T-helper 9 cell (primary cell): Measurements from ENCODE around the gene ANGPTL2.

Experiments
- DNase-seq: peaks from one replicate; pipeline ENCODE4 v3.0.0-alpha.2; 2020

Gene ANGPTL2

DNA sequence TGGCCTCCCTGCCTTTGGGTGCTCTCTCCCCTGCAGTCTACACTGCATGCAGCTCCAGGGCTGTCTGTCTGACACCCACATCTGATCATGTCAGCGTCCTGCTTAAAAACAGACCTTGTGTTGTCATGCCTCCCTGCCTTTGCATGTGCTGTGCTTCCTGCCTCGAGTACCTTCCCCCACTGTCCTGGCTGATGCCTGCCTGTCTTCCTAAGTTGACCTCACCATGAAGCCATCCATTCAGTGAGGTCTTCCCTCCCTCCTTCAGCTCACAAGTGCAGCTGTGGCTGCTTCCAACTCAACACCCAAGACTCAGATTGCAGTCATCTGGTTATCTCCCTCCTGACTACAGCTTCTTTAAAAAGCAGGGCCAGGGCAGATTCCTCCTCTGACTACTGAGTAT lies 5.5 kb downstream of the ANGPTL2 start:
- DNase-seq, result no peak

DNA sequence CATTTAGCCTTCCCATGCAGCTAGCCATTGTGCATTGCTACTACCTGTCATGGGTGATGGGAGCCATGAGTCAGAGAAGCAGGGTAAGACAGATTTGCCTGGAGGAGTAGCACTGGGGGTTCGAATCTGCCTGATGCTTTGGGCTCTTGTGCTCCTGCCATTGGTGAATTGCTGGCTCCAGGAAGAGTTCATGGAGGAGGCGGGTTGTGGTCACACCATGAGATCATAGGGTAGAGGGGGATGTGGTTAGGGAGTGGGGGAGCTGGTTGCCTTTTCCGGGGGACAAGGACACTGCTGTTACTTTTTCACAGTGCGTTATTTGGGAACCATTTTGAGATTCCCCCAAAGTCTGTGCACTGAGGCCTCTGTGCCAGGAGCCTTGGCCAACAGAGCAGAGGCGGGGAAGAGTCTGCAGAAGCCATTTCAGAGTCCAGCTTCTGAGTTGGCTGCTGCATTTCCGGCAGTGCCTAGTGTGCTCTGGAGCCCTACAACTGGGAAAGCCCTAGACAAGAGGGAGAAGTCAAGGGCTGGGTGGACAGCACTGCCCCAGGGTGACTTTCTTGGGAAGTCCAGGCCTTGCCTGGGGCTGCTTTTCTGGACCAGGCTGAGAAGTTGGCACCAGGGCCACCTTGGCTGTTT lies 6.2 kb downstream of the ANGPTL2 start:
- DNase-seq, result no peak

DNA sequence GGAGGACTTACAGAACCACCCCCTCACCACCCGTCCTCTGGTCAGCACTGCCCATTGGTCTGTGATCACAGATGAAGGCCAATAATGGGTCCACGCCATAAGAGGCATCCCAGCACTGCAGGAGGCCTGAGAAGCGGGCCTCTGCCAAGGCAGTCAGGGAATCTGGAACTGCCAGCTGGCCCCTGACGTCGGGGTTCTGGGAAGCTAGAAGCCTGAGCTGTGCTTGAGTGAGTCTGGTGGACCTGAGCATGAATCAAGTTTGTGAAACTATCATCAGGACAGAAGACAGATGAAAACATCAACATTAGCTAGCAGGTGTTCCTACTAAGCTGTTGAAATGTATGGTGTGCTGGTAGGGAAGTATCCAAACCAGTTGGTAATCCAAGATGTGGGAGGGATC lies 7.8 kb downstream of the ANGPTL2 start:
- DNase-seq, result no peak

DNA sequence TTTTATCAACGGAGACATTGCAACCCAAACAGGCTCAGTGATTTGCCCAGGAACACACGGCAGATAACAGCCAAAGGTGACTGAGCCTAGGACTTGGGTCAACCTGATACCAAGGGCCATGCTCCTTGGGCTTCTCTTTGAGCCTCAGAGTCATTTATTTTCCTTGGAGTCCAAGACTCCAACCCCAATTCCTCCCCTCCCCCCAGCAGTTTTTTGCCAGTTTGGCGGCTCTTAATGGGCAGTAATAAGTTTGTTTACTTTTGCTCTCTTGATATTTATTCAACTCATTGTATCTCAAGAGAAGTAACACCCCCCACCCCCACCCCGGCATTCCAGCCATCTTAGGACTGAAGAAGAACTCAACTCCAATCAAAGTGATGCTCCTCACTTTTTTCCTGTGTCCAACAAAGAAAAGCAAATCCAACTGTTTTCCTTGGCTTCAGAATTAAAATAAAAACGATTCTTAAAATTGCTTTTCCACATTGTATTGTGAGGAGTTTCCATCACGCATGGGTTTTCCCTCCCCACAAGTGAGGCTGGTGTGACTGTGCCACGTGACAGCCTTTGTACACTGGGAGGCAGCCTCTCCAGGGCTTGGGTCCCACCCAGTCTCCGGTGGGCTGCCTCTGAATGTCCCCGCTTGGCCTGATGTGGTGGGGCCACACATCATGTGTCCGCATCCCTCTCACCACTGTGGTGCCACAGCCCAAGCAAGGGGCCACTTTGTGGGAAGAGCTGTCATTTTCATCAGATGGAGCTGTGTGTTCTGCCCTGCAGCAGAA lies 9.1 kb downstream of the ANGPTL2 start:
- DNase-seq, result no peak

DNA sequence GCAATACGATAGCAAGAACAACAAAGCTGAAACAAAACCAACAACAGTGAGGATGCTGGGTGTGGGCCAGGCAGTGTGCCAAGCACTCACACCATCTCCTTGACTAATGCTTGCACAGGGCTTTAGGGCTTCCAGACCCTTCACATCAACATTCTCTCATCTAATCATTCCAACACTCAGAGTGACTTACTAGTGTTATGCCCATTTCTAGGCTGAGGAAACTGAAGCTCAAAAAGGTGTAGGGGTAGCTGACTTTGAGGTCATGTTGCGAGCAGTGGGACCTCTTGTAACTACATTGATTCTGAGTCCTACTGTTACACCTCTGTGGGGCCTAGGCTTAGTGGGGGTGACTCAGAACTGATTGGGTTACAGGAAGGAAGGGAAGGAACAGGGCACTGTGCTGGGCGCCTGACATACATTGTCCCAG lies 9.7 kb downstream of the ANGPTL2 start:
- DNase-seq, result no peak

DNA sequence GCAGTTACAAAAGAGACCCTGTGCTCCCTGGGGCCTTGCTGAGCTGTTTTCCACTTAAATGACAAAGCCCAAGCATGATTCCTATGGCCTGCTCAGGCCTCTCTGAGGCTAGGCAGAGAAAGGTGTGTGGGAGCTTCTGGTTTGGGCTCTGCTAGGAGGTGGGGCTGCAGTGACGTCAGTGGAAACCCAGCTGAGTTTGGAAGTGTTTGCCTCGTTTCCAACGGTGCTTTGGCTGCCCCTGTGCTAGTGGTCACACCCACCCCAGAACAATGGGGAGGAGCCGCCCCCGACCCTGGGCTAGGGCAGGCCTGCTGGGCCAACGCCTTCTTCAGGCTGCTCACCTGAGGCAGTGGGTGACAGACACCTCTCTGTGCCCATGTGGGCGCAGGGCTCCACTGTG lies 10.4 kb downstream of the ANGPTL2 start:
- no peak for DNase-seq

DNA sequence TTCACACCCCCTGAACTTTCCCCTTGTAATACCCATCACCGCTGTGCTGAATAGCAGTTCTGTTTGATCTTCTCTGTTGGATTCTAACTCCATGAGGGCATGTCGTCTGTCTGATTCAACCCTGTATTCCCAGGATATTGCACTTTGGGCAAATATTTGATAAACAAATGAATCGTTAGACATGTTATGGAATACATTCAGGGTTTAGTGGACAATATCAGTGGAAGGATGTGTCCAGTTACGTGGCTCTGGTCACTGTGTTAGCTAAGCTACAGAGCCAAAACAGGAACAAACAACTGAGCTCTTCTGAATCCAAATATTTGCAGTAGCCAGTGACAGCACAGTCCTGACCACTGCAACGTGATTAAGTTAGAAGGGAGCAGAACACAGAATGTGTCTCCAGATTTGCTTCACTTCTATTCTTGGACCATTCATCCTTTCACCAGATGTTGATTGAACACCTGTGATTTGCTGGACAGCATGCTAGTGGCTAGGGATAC lies 13.2 kb downstream of the ANGPTL2 start:
- DNase-seq, result no peak

DNA sequence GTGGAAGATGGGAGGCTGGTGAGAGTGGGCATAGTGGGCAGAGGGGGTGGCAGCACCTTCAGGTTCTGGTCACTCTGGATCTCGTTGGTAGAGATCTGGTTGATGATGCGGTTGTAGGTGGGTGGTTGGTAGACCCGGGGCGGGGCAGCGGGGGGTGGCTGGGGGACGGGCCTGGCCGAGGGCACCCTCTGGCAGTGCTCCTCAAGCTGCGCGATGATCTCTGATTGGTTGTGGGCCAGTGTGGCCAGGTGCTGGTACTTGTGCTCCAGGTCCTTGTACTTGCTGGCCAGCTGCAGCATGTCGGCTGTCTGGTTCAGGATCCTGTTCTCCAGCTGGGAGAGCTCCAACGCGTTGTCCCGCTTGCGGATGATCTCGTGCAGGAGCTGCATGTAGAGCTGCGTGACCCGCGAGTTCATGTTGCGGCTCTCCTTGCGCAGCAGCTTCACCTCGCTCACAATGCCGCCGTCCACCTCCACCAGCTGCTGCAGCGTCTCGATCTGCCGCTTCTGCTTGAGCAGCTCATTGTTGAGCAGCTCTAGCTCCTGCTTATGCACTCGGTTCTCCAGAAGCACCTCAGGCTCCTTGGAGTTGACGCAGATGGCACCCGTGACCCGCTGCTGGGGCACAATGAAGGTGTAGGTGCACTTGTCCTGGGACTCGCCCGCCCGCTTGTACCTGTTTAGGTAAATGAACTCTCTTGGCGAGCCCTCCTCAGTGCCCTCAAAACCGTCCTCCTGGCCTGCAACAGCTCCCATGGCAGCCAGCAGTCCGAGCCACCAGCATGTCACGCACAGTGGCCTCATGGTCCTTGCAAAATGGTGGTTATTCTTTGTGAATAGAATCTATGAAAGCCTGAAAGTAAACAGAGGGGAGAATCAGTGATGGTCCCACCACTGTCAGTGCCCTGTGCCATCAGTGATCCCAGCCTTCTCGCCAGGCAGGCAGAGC lies 14.2 kb downstream of the ANGPTL2 start:
- DNase-seq, result no peak

DNA sequence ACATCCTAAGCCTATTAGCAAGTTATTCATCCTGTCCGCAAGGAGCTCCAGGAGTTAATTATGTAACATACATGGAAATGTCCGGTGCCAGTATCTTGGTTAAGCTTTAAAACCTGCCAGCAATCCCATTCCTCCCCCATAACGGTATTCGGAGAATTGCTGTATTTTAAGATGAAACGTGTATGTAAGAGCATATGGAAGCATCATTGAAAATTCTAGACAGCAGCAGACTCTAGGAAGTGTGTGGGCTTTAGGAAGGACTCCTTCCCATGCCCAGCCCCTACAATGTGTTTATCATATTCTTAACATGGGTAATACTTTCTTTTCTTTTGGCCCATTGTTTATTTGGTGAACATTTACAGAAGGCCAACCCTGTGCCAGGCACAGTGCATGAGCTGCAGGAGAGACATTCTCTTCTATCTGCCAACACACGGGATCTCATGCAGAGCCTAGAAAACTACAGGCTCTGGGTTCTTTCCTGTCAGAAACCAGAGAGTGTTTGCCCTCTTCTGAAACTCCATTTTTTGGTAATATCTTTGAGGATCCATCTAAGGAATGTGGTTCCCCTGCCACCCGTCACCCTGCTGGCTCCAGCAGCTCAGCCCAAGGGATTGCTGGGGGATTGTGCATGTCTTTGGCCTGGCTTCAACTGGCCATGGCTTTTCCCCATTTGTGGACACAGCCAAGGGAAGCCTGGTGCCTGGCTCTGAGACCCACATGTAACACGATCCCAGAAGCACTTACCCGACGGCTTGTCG lies 15.1 kb downstream of the ANGPTL2 start:
- no peak for DNase-seq

DNA sequence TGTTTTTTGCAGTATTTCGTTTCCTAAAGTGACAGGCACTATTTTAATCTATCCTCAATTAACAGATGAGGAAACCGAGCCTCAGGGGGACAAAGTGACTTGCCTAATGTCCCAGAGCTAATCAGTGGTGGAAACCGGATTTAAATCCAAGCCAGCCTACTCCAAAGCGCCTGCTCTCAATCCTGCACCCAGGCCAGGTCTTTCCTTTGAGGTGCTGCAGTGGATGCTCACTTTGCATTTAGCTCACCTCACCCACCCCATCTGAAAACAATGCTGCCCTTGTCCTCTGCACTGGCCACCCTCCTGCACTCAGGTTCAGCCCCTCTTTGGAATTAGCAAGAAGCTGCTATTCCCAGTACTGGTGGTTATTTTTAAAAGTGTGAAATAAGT lies 16.0 kb downstream of the ANGPTL2 start:
- DNase-seq, result no peak

DNA sequence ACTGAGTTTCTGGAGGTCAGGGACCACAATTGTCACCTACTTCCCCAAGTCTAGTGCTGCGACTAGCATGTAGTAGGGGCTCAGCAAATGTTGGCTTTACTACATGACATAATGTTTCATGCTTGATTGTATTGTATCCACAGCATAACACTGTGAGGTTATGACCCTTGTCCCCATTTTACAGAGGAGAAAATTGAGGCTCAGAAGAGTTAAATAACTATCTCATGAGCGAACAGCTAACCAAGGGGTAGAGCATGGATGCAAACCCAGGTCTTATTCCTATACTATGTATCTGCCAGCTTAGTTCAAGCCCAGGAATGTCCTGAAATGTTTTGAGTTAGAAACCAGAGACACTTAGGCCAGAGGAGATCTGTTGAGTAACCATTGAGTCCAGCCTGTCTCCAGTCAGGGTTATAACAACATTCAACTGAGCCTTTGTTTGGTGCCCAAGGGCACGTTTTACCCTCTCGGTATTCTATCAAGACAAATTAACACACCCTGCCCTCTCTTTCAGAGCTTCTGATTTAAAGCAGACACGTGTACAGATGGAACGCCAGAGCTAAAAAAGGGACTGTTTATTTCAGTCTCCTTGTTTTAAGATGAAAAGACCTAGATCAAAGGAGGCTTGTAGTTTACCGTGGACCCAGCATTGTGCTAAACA lies 16.5 kb downstream of the ANGPTL2 start:
- DNase-seq, result no peak

DNA sequence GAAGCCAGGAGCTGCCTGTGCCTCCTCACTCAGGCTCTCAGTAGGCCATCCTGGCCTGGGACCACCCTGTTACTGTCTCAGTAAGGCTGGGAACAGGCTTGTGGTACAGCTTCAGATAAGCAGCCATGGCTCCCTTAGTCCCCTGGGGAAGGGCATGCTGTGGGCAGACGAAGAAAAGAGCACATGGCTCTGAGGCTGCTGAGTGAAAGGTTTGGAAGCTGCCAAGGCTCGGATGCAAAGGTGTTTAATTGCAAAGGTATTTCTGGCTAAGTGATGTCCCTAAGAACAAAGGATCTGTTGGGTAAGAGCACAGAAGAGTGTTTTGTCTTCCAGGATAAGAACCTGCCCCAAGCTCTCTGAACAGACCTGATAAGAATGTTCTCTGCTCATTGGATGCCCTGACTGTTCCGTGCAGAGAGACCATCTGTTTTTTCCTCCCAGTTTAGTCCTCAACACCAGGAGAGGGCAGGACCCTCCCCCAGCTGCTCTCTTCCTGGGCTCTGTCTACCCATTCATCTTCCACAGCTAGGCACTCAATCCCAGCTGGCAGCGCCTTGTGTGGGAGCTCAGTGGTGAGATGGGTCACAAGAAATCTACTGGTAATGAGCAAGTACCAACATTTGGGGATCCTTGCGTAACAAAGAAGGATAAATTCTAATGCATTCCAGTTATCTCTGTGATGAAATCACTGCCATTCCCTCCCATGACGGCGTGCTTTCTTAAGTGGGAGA lies 17.7 kb downstream of the ANGPTL2 start:
- no peak for DNase-seq

DNA sequence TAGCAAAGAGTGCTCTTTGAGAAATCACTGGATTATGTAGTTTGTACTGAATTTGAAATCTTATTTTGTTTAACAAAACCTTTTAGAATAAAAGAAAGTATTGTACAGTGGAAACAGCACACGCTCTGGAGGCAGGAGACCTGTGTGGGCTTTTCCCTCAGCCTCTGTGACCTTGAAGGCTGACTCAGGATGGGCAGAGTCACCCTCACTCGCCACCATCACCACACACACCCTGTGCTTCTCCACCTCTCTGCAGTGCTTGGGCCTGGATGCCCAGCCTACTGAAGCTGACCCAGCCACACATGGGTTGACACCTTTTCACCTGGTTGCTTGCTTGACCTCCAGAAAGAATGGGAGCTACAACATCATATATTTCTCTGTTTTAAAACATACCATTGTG lies 19.6 kb downstream of the ANGPTL2 start:
- no peak for DNase-seq

DNA sequence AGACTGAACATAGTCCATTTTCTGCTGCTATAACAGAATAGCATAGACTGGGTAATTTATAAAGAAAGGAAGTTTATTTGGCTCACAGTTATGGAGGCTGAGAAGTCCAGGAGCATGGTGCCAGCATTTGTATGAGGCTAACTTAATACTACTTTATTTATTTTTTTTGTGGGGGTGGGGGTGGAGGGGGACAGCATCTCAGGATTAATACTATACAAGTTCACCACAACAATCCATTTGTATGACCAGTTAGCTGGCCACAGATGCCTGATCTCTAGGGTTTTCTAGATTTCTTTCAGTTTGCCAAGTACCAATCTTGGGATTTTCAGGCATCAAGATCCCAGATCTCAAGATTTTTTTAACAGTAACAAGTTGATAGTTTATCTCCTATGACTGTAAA lies 20.3 kb downstream of the ANGPTL2 start:
- no peak for DNase-seq

DNA sequence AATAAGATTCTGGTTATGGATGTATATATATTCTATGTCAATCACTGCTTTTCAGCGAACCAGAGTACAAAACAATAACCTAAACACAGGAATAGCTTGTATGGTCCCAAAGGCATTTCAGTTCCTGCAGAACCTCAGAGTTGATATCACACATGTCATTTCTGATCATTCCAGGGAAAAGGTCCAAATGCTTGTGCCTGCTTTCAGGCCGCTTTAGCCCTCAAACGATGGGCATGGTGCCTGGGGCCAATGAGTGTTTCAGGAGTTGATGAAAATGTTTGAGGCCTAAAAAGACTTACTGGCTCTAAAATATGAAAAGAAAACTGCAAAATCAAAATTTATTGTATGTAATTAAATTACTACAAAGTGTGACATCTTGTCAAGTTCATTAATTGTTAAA lies 22.8 kb downstream of the ANGPTL2 start:
- no peak for DNase-seq

DNA sequence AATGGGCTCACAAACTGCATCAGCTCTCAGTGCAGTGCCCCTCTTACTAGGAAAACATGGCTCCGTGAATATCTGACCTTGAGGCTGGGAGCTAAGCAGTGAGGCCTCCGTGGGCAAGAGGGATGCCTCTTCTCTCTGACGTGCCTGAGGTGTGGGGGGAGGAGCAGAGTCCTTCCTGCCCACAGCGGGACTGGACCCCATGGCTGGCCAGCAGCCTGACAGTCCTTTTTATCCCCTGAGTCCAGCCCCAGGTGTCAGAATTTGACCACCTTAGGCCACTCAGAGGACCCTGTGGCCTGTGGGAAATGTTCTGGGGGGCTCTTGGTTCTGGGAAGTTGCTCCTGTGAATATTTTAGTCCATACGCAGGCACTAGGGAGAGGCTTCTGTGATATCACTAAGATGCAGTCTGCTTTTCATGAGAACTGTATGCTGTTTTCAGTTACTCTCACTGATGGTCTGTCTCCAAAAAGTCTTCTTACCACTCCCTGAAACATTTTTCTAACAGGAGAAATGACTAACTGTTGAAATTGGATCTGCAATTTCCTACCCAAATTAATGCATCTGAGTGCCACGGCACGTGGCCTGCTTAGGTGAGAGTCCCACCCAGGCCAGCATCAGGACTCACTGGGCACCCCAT lies 23.4 kb downstream of the ANGPTL2 start:
- no peak for DNase-seq

DNA sequence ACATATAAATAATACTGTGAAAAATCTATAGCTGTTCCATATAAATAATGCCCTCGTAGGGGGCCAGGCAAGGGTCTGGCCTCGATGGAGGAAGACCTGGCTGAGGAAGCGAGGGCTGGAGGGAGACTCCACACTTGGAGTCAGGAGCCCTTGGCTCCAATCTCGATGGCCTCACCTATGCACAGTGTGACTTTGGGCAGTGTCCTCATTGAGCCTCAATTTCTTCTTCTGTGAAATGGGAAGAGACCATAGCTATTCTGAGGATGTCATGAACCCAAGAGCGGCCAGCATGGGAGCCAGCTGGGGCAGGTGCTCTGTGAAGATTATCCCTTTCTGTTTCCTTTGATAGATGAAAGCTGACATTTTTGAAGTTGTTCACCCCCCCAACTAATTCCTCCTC lies 24.8 kb downstream of the ANGPTL2 start:
- no peak for DNase-seq

DNA sequence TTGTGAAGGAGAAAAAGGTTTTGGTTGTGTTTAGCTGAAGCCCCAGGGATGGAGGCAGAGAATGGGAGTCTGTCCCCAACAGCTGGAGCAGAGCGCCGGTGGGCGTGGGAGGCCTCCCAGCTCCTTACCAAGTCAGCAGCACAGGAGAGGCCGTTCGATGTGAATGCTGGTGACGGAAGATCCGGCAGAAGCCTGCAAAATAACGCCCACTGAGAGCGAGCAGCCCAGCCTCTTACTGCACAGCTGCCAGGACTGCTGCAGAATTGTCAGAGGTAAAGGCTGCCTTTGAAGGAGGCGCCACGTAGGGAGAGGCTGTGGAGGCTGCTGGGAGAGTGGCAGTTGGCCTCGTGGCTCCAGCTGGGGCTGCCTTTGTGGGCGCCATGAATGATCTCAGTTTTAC lies 26.2 kb downstream of the ANGPTL2 start:
- no peak for DNase-seq

DNA sequence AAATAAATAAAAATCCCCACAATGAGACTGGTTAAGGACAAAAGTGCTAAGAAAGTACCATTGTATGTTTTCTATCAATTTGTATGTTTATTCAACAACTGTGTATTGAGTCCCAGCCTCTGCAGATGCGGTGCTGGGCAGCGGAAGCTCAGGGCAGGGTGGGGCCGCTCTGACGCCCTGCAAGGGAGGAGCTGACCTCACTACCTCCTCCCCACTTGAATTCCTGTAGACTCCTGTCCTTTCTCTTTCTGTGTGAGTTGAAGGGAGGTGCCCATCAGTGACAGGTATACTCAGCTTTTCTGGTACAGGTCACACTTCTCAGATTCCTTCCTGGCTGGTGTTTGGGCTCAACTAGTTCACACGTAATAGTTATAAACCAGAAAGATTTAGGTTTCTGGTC lies 27.0 kb downstream of the ANGPTL2 start:
- DNase-seq, result no peak

DNA sequence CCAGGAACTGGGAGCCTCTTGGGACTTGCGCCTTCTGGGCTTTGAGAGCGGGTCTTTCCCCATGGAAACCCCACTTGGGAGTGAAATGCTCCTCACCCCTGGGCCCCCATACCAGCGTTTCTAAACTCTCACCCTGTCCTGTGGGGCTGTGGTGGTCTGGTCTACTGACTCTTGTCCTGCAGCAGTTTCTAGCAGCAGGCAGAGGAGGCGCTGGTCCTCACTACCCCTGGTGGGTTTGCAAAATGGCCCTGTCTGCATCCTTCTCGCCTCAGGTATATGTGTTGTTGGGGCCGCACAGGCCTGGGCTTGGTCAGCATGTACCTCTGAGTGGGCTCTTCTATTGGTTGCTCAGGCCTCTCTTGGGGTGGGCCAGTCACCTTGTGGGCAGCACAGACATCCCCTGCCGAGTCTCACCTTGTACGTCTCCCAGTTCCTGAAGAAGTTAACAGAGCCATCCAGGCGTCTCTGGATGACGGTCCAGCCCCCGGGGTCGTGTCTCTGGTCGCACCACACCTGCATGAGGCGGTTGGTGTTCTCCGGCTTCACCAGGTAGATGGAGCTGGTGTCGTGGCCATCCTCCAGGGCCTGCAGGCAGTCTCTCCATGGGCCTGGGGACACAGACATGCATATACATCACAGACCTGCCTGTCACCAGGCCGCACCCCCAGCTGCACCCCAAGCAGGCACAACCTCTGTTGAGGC lies 29.0 kb downstream of the ANGPTL2 start:
- DNase-seq, result no peak
